DOHH2 (cell line): ENCODE measurements around the gene FAM72B.
"Not testable (repeated sequence)": the region's sequence is repeated elsewhere in the genome, so short reads cannot be mapped to it uniquely, and the experiment has no call there.

Experiments
- H3F3A ChIP-seq: fragments of 200-600 bp; sonication (generic), shearing (Covaris generic); 2 replicates; pipeline ENCODE4 v1.6.0; 2016; ENCODE audit warnings: antibody characterized with exemption, mild to moderate bottlenecking; ENCODE audit not compliant: control insufficient read depth, insufficient read depth
- H3K27ac ChIP-seq: fragments of 200-600 bp; sonication (generic); 2 replicates; pipeline ENCODE4 v1.5.1; 2014; ENCODE audit warnings: low read depth, mild to moderate bottlenecking, low read length, moderate library complexity
- H3K27me3 ChIP-seq: fragments of 200-600 bp; sonication (generic); 2 replicates; pipeline ENCODE4 v1.6.1; 2014; ENCODE audit warnings: mild to moderate bottlenecking, low read length, mixed read lengths; ENCODE audit not compliant: control insufficient read depth
- H3K36me3 ChIP-seq: fragments of 200-600 bp; sonication (generic); 2 replicates; pipeline ENCODE4 v1.6.1; 2014; ENCODE audit warnings: mild to moderate bottlenecking, low read length, moderate library complexity, mixed read lengths; ENCODE audit not compliant: control insufficient read depth
- H3K4me1 ChIP-seq: fragments of 200-600 bp; sonication (generic); 2 replicates; pipeline ENCODE4 v1.6.1; 2014; ENCODE audit warnings: mild to moderate bottlenecking, low read length, mixed read lengths; ENCODE audit not compliant: control insufficient read depth
- H3K4me2 ChIP-seq: fragments of 200-600 bp; sonication (generic); 2 replicates; pipeline ENCODE4 v1.6.0; 2014; ENCODE audit warnings: mild to moderate bottlenecking, low read length, moderate library complexity
- H3K4me3 ChIP-seq: fragments of 200-600 bp; sonication (generic); 2 replicates; pipeline ENCODE4 v1.5.1; 2014; ENCODE audit warnings: mild to moderate bottlenecking, low read length, mixed read lengths
- H3K79me2 ChIP-seq: fragments of 200-600 bp; sonication (generic); 2 replicates; pipeline ENCODE4 v1.6.1; 2014; ENCODE audit warnings: mild to moderate bottlenecking, low read length, mixed read lengths; ENCODE audit not compliant: control insufficient read depth
- H3K9me2 ChIP-seq: fragments of 200-600 bp; sonication (generic); replicated peaks from 2 replicates; pipeline ENCODE4 v1.6.1; 2014; ENCODE audit warnings: mild to moderate bottlenecking, low read length, mixed read lengths; ENCODE audit not compliant: control insufficient read depth
- H3K9me3 ChIP-seq: fragments of 200-600 bp; sonication (generic); 2 replicates; pipeline ENCODE4 v1.6.1; 2014; ENCODE audit warnings: antibody characterized with exemption, low read length, mixed read lengths; ENCODE audit not compliant: control insufficient read depth, insufficient read depth
- H4K20me1 ChIP-seq: fragments of 200-600 bp; sonication (generic); 2 replicates; pipeline ENCODE4 v1.6.0; 2014; ENCODE audit warnings: low read depth, mild to moderate bottlenecking, antibody characterized with exemption, low read length, moderate library complexity; ENCODE audit not compliant: control insufficient read depth, insufficient read depth

Gene FAM72B

GRCh38 chr1:121154811-121155210, 29.3 kb downstream of the FAM72B start:
- not testable (repeated sequence) for H3K4me2 ChIP-seq, H3K9me3 ChIP-seq, H3K9me2 ChIP-seq, H4K20me1 ChIP-seq, H3K4me1 ChIP-seq, H3K4me3 ChIP-seq, H3K27ac ChIP-seq, H3F3A ChIP-seq, H3K27me3 ChIP-seq, H3K79me2 ChIP-seq, H3K36me3 ChIP-seq

GRCh38 chr1:121152788-121153187, 31.4 kb downstream of the FAM72B start:
- H3K79me2 ChIP-seq, H3K4me3 ChIP-seq, H3K27ac ChIP-seq, H4K20me1 ChIP-seq, H3K4me1 ChIP-seq, H3K9me2 ChIP-seq, H3K27me3 ChIP-seq, H3K36me3 ChIP-seq, H3F3A ChIP-seq, H3K4me2 ChIP-seq, H3K9me3 ChIP-seq: not testable (repeated sequence)

- H3K4me1 ChIP-seq, H3F3A ChIP-seq, H3K79me2 ChIP-seq, H3K4me3 ChIP-seq, H3K27ac ChIP-seq, H3K9me2 ChIP-seq, H3K4me2 ChIP-seq, H4K20me1 ChIP-seq, H3K9me3 ChIP-seq, H3K27me3 ChIP-seq, H3K36me3 ChIP-seq: not testable (repeated sequence)
These were observed 32.8 kb downstream of the FAM72B start for GRCh38 chr1:121151294-121151693.

- not testable (repeated sequence) for H4K20me1 ChIP-seq, H3K9me3 ChIP-seq, H3K4me3 ChIP-seq, H3K79me2 ChIP-seq, H3F3A ChIP-seq, H3K27me3 ChIP-seq, H3K9me2 ChIP-seq, H3K4me2 ChIP-seq, H3K36me3 ChIP-seq, H3K27ac ChIP-seq, H3K4me1 ChIP-seq
These were observed 35.5 kb downstream of the FAM72B start for GRCh38 chr1:121148489-121149190.

- not testable (repeated sequence) for H3K36me3 ChIP-seq, H3K27me3 ChIP-seq, H3K4me3 ChIP-seq, H3K9me2 ChIP-seq, H3K27ac ChIP-seq, H3K4me2 ChIP-seq, H3K79me2 ChIP-seq, H3F3A ChIP-seq, H3K4me1 ChIP-seq, H3K9me3 ChIP-seq, H4K20me1 ChIP-seq
These were observed 43.7 kb downstream of the FAM72B start for GRCh38 chr1:121140393-121140792.

- not testable (repeated sequence) for H3K27me3 ChIP-seq, H3K27ac ChIP-seq, H3K4me1 ChIP-seq, H3K36me3 ChIP-seq, H3K9me2 ChIP-seq, H3K4me2 ChIP-seq, H3K4me3 ChIP-seq, H3F3A ChIP-seq, H4K20me1 ChIP-seq, H3K79me2 ChIP-seq, H3K9me3 ChIP-seq
These were observed 52.6 kb downstream of the FAM72B start for GRCh38 chr1:121131494-121131893.

GRCh38 chr1:121118480-121118824, 65.7 kb downstream of the FAM72B start:
- H3K4me2 ChIP-seq, H3K27ac ChIP-seq, H3K4me3 ChIP-seq: not testable (repeated sequence)

More at GRCh38 chr1:121118480-121118824, 65.7 kb downstream of the FAM72B start:
- H3K4me1 ChIP-seq, H3F3A ChIP-seq, H3K79me2 ChIP-seq, H3K36me3 ChIP-seq, H3K9me2 ChIP-seq, H3K9me3 ChIP-seq, H4K20me1 ChIP-seq, H3K27me3 ChIP-seq: not testable (repeated sequence)
